GM23248 (cell line): ENCODE measurements around the gene PEX14. TPM values are rescaled to one million over a fixed set of nuclear protein-coding genes. Genes with fewer than 3 reads are reported as not detected.

Source experiments
- DNase-seq: peaks from one replicate; pipeline ENCODE4 v3.0.0-alpha.2; 2015
- H2AFZ ChIP-seq: fragments of 200-600 bp; sonication (generic); 2 replicates; pipeline ENCODE4 v1.6.1; 2016; ENCODE audit warnings: antibody characterized with exemption
- H3F3A ChIP-seq: fragments of 200-600 bp; sonication (generic); 2 replicates; pipeline ENCODE4 v1.6.1; 2016; ENCODE audit warnings: mild to moderate bottlenecking, antibody characterized with exemption, mixed run types; ENCODE audit not compliant: insufficient read depth
- H3K27ac ChIP-seq: fragments of 200-600 bp; sonication (generic); 2 replicates; pipeline ENCODE4 v1.5.1; 2016; ENCODE audit warnings: mild to moderate bottlenecking
- H3K27me3 ChIP-seq: fragments of 200-600 bp; sonication (generic); replicated peaks from 2 replicates; pipeline ENCODE4 v1.6.1; 2016; ENCODE audit warnings: mild to moderate bottlenecking; ENCODE audit not compliant: insufficient read depth
- H3K36me3 ChIP-seq: fragments of 200-600 bp; sonication (generic); 2 replicates; pipeline ENCODE4 v1.6.1; 2016; ENCODE audit warnings: low read depth, mild to moderate bottlenecking
- H3K4me1 ChIP-seq: fragments of 200-600 bp; sonication (generic); 2 replicates; pipeline ENCODE4 v1.6.1; 2016; ENCODE audit warnings: mild to moderate bottlenecking; ENCODE audit not compliant: insufficient read depth
- H3K4me2 ChIP-seq: fragments of 200-600 bp; sonication (generic); one replicate; pipeline ENCODE4 v1.6.1; 2016; ENCODE audit warnings: mild to moderate bottlenecking; ENCODE audit not compliant: unreplicated experiment
- H3K4me3 ChIP-seq: fragments of 200-600 bp; sonication (generic); 2 replicates; pipeline ENCODE4 v1.5.1; 2016; ENCODE audit warnings: mild to moderate bottlenecking
- H3K79me2 ChIP-seq: fragments of 200-600 bp; sonication (generic); 2 replicates; pipeline ENCODE4 v1.6.1; 2016; ENCODE audit warnings: mild to moderate bottlenecking; ENCODE audit not compliant: insufficient read depth
- H3K9ac ChIP-seq: fragments of 200-600 bp; sonication (generic); 2 replicates; pipeline ENCODE4 v1.6.1; 2016; ENCODE audit warnings: mild to moderate bottlenecking
- H3K9me2 ChIP-seq: fragments of 200-600 bp; sonication (generic); 2 replicates; pipeline ENCODE4 v1.6.1; 2016; ENCODE audit warnings: mixed run types, mild to moderate bottlenecking, moderate library complexity; ENCODE audit not compliant: insufficient read depth
- H3K9me3 ChIP-seq: fragments of 200-600 bp; sonication (generic); one replicate; pipeline ENCODE4 v1.6.1; 2017; ENCODE audit warnings: low read depth
- H4K20me1 ChIP-seq: fragments of 200-600 bp; sonication (generic); 2 replicates; pipeline ENCODE4 v1.6.0; 2016; ENCODE audit not compliant: insufficient read depth
- EZH2 ChIP-seq: fragments of 200-600 bp; sonication (generic); IDR thresholded peaks from 2 replicates; pipeline ENCODE4 v1.6.1; 2018; ENCODE audit warnings: antibody characterized with exemption, mild to moderate bottlenecking; ENCODE audit not compliant: insufficient read depth, poor library complexity, severe bottlenecking
- EZH2phosphoT487 ChIP-seq: fragments of 200-600 bp; sonication (generic); IDR thresholded peaks from 2 replicates; pipeline ENCODE4 v1.6.1; 2018; ENCODE audit warnings: antibody characterized with exemption, moderate library complexity, mild to moderate bottlenecking, low read depth; ENCODE audit not compliant: insufficient read depth
- WGBS, 2 experiments: methylation state at CpG; one replicate each; pipeline ENCODE4 v1.1.6; 2015 to 2017; ENCODE audit warnings: low lambda C conversion rate in 2 of 2, low coverage in 1 of 2; ENCODE audit errors: missing lambda C conversion rate in 2 of 2; 5-methylcytosine and 5-hydroxymethylcytosine counted together
- in situ Hi-C: fragments of 300-500 bp; cut with MboI; formaldehyde crosslinking; loops from 2 replicates; pipeline ENCODE4 v1.15.0; 2020
- polyA plus RNA-seq: library from polyadenylated mRNA; unstranded; fragments of >200 nt; fragmentation: Nextera tagmentation; extraction: Ambion mirVana; gene quantifications from 2 replicates; pipeline ENCODE4 v1.2.1, GENCODE V29; 2016
- total RNA-seq: library from RNA; depleted of rRNA; stranded (reverse); fragments of >200 nt; shearing (Covaris generic); gene quantifications from 2 replicates; pipeline ENCODE4 v1.2.3, GENCODE V29; 2014

PEX14 gene
- total and polyA plus RNA-seq, 2 experiments from 2014 or later = 13.9 to 20.1 TPM

GRCh38 chr1:10602936-10603335 lies 128.2 kb downstream of the PEX14 start:
- no peak overlapping the region for H3K27ac ChIP-seq
- H3K79me2 ChIP-seq = no peaks in the 10 kb centered on the region
- no peaks in the 10 kb centered on the region for H3K9me3 ChIP-seq
- no peak overlapping the region for H2AFZ ChIP-seq
- H3K36me3 ChIP-seq = no peaks in the 10 kb centered on the region
- in situ Hi-C loops = no loop called here
- no peaks in the 10 kb centered on the region for H3K27me3 ChIP-seq
- no peak overlapping the region for H3K9ac ChIP-seq
- H3F3A ChIP-seq = peaks cover 22% of the 10 kb centered on the region
- DNase-seq = no peak
- H4K20me1 ChIP-seq = no peaks in the 10 kb centered on the region
- H3K4me2 ChIP-seq = no peak overlapping the region
- no peak for TF ChIP-seq EZH2
- no peak for TF ChIP-seq EZH2phosphoT487
- no peaks in the 10 kb centered on the region for H3K9me2 ChIP-seq
- H3K4me3 ChIP-seq = no peak overlapping the region
- 98 to 100% methylated on average over 3 of the region's 3 CpGs for WGBS, 2 experiments
- peaks cover 18% of the 10 kb centered on the region for H3K4me1 ChIP-seq

GRCh38 chr1:10604966-10605365 lies 130.2 kb downstream of the PEX14 start:
- Histone ChIP-seq H3K9ac (no peak overlapping the region), H3K4me2 (no peak overlapping the region), H3K9me2 (no peaks in the 10 kb centered on the region), H3K79me2 (no peaks in the 10 kb centered on the region), H3F3A (peaks cover 4% of the 10 kb centered on the region; the same call in 1 of the 2 replicates), H3K36me3 (no peaks in the 10 kb centered on the region), H3K4me1 (peaks cover 3% of the 10 kb centered on the region), H3K27me3 (no peaks in the 10 kb centered on the region), H3K4me3 (no peak overlapping the region), H3K9me3 (no peaks in the 10 kb centered on the region), H4K20me1 (no peaks in the 10 kb centered on the region), H3K27ac (no peak overlapping the region), H2AFZ (no peak overlapping the region)
- no peak for TF ChIP-seq EZH2phosphoT487
- TF ChIP-seq EZH2 = no peak
- DNase-seq = no peak
- 97 to 98% methylated on average over 6 to 7 of the region's 7 CpGs for WGBS, 2 experiments
- in situ Hi-C loops = no loop called here

DNA sequence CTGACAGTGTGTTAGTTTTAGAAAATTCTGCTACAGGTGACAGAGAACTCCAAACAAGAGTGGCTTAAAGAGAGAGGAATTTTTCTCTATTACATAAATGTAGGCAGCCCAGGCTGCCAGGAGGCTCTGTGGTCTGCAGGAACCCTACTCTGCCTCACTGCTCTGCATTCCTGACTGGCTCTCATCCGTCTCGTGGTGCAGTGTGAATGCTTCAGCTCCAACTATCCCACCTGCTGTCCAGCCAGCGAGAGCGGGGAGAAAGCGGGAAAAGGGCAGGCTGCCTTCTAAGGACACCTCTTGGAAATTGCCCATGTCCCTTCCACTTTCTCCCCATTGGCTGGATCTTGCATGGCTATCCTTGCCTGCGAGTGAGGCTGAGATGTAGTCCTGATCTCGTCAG lies 131.3 kb downstream of the PEX14 start:
- Histone ChIP-seq H3K79me2 (no peaks in the 10 kb centered on the region), H3K4me3 (no peak overlapping the region), H3K4me2 (no peak overlapping the region), H3K9ac (no peak overlapping the region), H3K9me3 (no peaks in the 10 kb centered on the region), H3K27me3 (no peaks in the 10 kb centered on the region), H3K36me3 (no peaks in the 10 kb centered on the region), H3K4me1 (no peaks in the 10 kb centered on the region), H4K20me1 (no peaks in the 10 kb centered on the region), H3K9me2 (no peaks in the 10 kb centered on the region), H3K27ac (no peak overlapping the region), H3F3A (no peaks in the 10 kb centered on the region), H2AFZ (no peak overlapping the region)
- TF ChIP-seq EZH2 = no peak
- no peak for TF ChIP-seq EZH2phosphoT487
- no peak for DNase-seq
- in situ Hi-C loops = no loop called here
- WGBS, 2 experiments = 96 to 98% methylated on average over 7 of the region's 7 CpGs

- no peaks in the 10 kb centered on the region for H3K4me1 ChIP-seq
- DNase-seq = no peak
- H3K27me3 ChIP-seq = no peaks in the 10 kb centered on the region
- H2AFZ ChIP-seq = no peak overlapping the region
- WGBS, 2 experiments = 87% methylated on average over 3 of the region's 3 CpGs
- no peak overlapping the region for H3K9ac ChIP-seq
- H3K36me3 ChIP-seq = no peaks in the 10 kb centered on the region
- H3F3A ChIP-seq = no peaks in the 10 kb centered on the region
- H3K27ac ChIP-seq = no peak overlapping the region
- no peaks in the 10 kb centered on the region for H3K9me3 ChIP-seq
- no peak overlapping the region for H3K4me2 ChIP-seq
- no peaks in the 10 kb centered on the region for H4K20me1 ChIP-seq
- in situ Hi-C loops = no loop called here
- H3K79me2 ChIP-seq = no peaks in the 10 kb centered on the region
- H3K4me3 ChIP-seq = no peak overlapping the region
- H3K9me2 ChIP-seq = no peaks in the 10 kb centered on the region
- no peak for TF ChIP-seq EZH2phosphoT487
- no peak for TF ChIP-seq EZH2
Observed at GRCh38 chr1:10607228-10607627, 132.5 kb downstream of the PEX14 start.

GRCh38 chr1:10608690-10609089 lies 133.9 kb downstream of the PEX14 start:
- Histone ChIP-seq H3K27me3 (no peaks in the 10 kb centered on the region), H3K4me1 (no peaks in the 10 kb centered on the region), H3K27ac (no peak overlapping the region), H2AFZ (no peak overlapping the region), H3F3A (no peaks in the 10 kb centered on the region), H3K4me2 (no peak overlapping the region), H3K79me2 (no peaks in the 10 kb centered on the region), H3K9me2 (no peaks in the 10 kb centered on the region), H4K20me1 (no peaks in the 10 kb centered on the region), H3K36me3 (no peaks in the 10 kb centered on the region), H3K9me3 (no peaks in the 10 kb centered on the region), H3K4me3 (no peak overlapping the region), H3K9ac (no peak overlapping the region)
- no peak for TF ChIP-seq EZH2
- TF ChIP-seq EZH2phosphoT487 = no peak
- in situ Hi-C loops = no loop called here
- 89 to 95% methylated on average over 2 of the region's 2 CpGs for WGBS, 2 experiments
- DNase-seq = no peak
